Progenitor cell of endocrine pancreas (in vitro differentiated cells): ENCODE data around the gene CRP. TPM values are rescaled to one million over a fixed set of nuclear protein-coding genes. Genes with fewer than 3 reads are reported as not detected.

Experiments used
- DNase-seq: peaks from one replicate; pipeline ENCODE4 v3.0.0; 2021; ENCODE audit warnings: low spot score; ENCODE audit not compliant: unreplicated experiment
- H3K27ac Mint-ChIP-seq: 2 replicates; pipeline ENCODE4 v1.8.0; 2021; ENCODE audit warnings: mild to moderate bottlenecking, moderate library complexity, mixed read lengths
- H3K27me3 Mint-ChIP-seq: 2 replicates; pipeline ENCODE4 v1.8.0; 2021; ENCODE audit warnings: mixed read lengths
- H3K36me3 Mint-ChIP-seq: 2 replicates; pipeline ENCODE4 v1.8.0; 2022; ENCODE audit warnings: mixed read lengths; ENCODE audit not compliant: insufficient read depth
- H3K4me1 Mint-ChIP-seq: 2 replicates; pipeline ENCODE4 v1.8.0; 2021; ENCODE audit warnings: low read depth, mixed read lengths
- H3K4me3 Mint-ChIP-seq: 2 replicates; pipeline ENCODE4 v1.8.0; 2021; ENCODE audit warnings: low read depth, mild to moderate bottlenecking, moderate library complexity, mixed read lengths
- H3K9me3 Mint-ChIP-seq: 2 replicates; pipeline ENCODE4 v1.8.0; 2021; ENCODE audit warnings: low read depth, mixed read lengths
- total RNA-seq: library from RNA; stranded (reverse); gene quantifications from 2 replicates; pipeline ENCODE4 v1.2.1, GENCODE V29; 2021
- TF ChIP-seq, protein P1 (sequence below): fragments of 200-600 bp; sonication (generic); IDR thresholded peaks from one replicate; pipeline ENCODE4 v1.5.0; 2021; ENCODE audit warnings: antibody characterized with exemption, mild to moderate bottlenecking; ENCODE audit not compliant: unreplicated experiment

The CRP gene
- total RNA-seq, 1 donor from 2014 or later = not detected

DNA sequence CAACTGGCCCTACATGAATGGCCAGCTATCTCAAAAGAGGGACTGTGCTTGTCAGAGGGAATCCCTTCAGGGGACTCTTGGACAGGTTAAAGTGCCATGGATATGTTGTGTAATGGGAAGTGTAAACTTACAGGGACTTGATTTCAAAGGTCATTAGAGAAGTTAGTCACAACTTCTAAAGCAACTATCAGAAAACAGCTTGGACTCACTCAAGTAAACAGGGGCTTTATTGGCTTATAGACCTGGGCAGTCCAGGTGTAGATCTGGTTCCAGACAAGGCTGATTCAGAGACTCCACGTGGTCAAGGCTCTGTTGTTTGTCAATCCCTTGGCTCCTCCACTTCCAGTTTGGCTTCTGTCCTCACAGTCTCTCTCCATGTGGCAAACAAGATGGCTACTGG lies 2.3 kb downstream of the CRP start:
- Mint-ChIP-seq H3K9me3 (peaks cover 19% of the 10 kb centered on the region), H3K27me3 (no peaks in the 10 kb centered on the region), H3K27ac (no peak overlapping the region), H3K4me1 (no peaks in the 10 kb centered on the region), H3K36me3 (no peaks in the 10 kb centered on the region), H3K4me3 (no peak overlapping the region)
- DNase-seq = no peak
- TF ChIP-seq, protein P1, sequence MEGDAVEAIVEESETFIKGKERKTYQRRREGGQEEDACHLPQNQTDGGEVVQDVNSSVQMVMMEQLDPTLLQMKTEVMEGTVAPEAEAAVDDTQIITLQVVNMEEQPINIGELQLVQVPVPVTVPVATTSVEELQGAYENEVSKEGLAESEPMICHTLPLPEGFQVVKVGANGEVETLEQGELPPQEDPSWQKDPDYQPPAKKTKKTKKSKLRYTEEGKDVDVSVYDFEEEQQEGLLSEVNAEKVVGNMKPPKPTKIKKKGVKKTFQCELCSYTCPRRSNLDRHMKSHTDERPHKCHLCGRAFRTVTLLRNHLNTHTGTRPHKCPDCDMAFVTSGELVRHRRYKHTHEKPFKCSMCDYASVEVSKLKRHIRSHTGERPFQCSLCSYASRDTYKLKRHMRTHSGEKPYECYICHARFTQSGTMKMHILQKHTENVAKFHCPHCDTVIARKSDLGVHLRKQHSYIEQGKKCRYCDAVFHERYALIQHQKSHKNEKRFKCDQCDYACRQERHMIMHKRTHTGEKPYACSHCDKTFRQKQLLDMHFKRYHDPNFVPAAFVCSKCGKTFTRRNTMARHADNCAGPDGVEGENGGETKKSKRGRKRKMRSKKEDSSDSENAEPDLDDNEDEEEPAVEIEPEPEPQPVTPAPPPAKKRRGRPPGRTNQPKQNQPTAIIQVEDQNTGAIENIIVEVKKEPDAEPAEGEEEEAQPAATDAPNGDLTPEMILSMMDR = no peak

DNA sequence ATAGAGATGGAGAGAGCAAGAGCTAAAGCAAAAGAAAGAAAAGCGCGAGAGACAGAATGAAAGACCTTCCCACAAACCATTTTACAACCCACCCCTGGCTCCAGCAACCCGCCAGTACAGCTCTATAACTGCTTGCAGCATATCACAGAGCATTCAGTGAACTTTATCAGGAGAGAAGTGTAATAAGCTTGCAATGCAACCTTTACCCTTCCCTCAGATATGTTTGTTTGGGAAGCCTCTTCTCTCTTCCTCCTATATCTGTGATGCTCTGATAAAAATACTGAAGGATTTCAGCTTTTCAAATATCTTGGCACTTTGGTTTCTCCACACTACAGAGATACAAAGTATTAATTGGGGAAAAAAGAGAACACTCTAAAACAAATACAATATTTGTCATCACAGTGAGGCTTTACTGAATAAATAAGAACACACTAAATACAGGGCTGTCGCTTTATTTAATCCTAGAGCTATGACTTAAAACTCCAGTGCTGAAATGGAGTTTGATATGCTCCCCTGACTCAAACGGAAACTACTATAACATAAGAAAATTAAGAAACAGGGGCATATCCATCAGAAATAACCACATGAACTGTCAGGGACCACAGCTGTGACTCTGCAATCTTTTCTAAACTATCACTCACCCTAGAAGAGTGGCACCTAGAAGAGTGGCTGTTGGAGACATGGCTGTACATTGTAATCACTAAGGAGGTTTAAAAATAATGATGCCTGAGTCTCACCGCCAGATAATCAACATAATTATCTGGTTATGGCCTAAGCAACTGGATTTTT lies 6.7 kb downstream of the CRP start:
- TF ChIP-seq, protein P1 = no peak
- H3K4me1 Mint-ChIP-seq = peaks cover 11% of the 10 kb centered on the region
- no peaks in the 10 kb centered on the region for H3K36me3 Mint-ChIP-seq
- no peak overlapping the region for H3K4me3 Mint-ChIP-seq
- peaks cover 14% of the 10 kb centered on the region for H3K9me3 Mint-ChIP-seq
- no peak for DNase-seq
- no peaks in the 10 kb centered on the region for H3K27me3 Mint-ChIP-seq
- H3K27ac Mint-ChIP-seq = no peak overlapping the region

DNA sequence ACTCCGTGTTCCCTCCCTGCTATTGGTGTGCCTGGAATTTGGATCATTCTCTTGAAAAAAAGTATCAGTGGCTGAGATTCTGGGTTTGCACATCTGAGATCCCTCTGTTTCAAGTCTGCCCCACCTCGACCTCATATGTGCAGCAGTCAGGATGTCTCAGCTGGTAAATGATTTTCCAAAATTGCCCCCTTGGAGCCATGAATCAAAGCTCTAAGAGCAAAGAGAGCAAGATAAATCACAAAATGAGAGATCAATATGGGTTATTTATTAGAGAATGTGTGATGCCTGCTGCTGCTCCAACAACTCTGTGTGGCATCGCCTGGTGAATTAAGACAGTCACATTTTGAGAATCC lies 8.5 kb downstream of the CRP start:
- Mint-ChIP-seq H3K9me3 (peaks cover 9% of the 10 kb centered on the region), H3K36me3 (no peaks in the 10 kb centered on the region), H3K4me1 (peaks cover 11% of the 10 kb centered on the region), H3K27ac (no peak overlapping the region), H3K4me3 (no peak overlapping the region), H3K27me3 (no peaks in the 10 kb centered on the region)
- DNase-seq = no peak
- TF ChIP-seq, protein P1 = no peak

DNA sequence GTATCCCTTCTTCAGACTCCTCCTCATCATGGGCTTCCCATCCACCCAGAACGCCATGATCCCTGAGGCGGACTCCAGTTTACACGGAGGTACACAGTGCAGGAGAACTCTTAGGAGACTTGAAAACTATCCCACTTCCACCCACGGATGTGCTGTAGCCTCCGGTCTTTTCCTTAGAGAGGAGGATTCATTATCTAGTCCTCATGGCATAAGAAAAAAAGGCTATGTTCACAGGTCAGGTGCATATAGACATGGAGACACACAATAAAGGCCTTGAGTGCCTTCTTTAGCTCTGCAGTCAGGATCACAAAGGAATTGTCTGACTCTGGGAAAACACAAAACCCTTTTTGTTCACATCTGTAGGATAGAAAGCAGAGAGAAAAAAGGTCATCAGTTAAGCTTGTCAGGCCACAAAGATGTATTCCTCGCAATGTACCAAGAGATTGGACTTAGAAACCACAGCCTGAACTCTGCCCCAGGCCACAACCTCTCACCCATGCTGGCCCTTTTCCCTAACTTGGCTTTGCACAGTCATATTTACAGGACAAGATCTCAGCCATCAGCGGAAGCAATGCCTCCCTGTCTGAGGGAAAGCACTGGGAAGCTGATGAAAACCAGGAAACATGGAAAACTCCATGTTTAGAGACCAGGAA lies 9.0 kb downstream of the CRP start:
- H3K4me1 Mint-ChIP-seq = peaks cover 11% of the 10 kb centered on the region
- DNase-seq = no peak
- no peaks in the 10 kb centered on the region for H3K36me3 Mint-ChIP-seq
- H3K9me3 Mint-ChIP-seq = peaks cover 9% of the 10 kb centered on the region
- no peak overlapping the region for H3K4me3 Mint-ChIP-seq
- TF ChIP-seq, protein P1 = no peak
- no peak overlapping the region for H3K27ac Mint-ChIP-seq
- H3K27me3 Mint-ChIP-seq = no peaks in the 10 kb centered on the region

DNA sequence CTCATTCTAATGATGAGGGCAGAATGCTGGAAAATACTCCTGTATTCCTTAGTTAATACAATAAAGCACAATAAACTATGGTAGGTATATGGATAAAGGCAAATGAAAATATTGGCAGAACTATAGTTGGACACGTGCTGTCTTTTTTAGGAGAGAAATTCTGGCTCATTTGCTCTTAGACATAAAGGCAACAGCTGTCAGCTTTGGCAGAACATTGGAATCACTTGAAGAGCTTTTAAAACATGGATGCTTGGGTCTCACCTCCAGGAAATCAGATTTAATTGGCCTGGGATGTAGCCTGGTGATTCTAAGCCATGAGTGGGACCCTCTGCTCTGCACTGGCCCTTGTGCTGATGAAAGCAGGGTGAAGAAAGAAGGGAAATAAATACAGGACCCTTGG lies 9.9 kb downstream of the CRP start:
- H3K36me3 Mint-ChIP-seq = no peaks in the 10 kb centered on the region
- TF ChIP-seq, protein P1 = no peak
- H3K4me3 Mint-ChIP-seq = no peak overlapping the region
- H3K4me1 Mint-ChIP-seq = peaks cover 11% of the 10 kb centered on the region
- H3K27me3 Mint-ChIP-seq = no peaks in the 10 kb centered on the region
- peaks cover 9% of the 10 kb centered on the region for H3K9me3 Mint-ChIP-seq
- no peak overlapping the region for H3K27ac Mint-ChIP-seq
- no peak for DNase-seq
